Measurements from ENCODE around the gene LORICRIN.
A peak's percentile ranks its signal among the peaks of the same experiment; 100 is the strongest.

LORICRIN gene

GRCh38 chr1:153251988-153252387, 7.5 kb upstream of the LORICRIN start:
- no peaks in the 10 kb centered on the region for H3K79me1 ChIP-seq (ENCODE audit: low read length)

GRCh38 chr1:153253076-153253475, 6.4 kb upstream of the LORICRIN start:
- no peaks in the 10 kb centered on the region for H3K27me3 ChIP-seq (ENCODE audit: insufficient read depth, low read length)
- no peak overlapping the region for H4K91ac ChIP-seq (ENCODE audit: low read depth, low read length)
- H3K4me3 ChIP-seq (ENCODE audit: low read depth, low read length) = no peak overlapping the region
- no peak overlapping the region for H3K18ac ChIP-seq (ENCODE audit: low read length)
- no peak overlapping the region for H3K14ac ChIP-seq (ENCODE audit: low read length)
- H3K4ac ChIP-seq (ENCODE audit: low read depth, low read length) = no peak overlapping the region
- no peaks in the 10 kb centered on the region for H3K4me1 ChIP-seq (ENCODE audit: control insufficient read depth in 1 of 2, insufficient read depth in 2 of 2, low read length in 2 of 2)
- no peaks in the 10 kb centered on the region for H3K9me3 ChIP-seq (ENCODE audit: insufficient read depth, low read depth, low read length)
- no peak overlapping the region for H3K9ac ChIP-seq (ENCODE audit: low read length)
- H3K27ac ChIP-seq (ENCODE audit: low read depth, low read length) = no peak overlapping the region
- no peak overlapping the region for H2BK120ac ChIP-seq (ENCODE audit: insufficient read depth, low read length, poor library complexity)
- no peaks in the 10 kb centered on the region for H3K79me1 ChIP-seq (ENCODE audit: low read length)
- no peak overlapping the region for H3K23ac ChIP-seq (ENCODE audit: low read length)
- H3K36me3 ChIP-seq (ENCODE audit: control insufficient read depth in 1 of 2, insufficient read depth in 2 of 2, low read length in 2 of 2) = no peaks in the 10 kb centered on the region
- no peak overlapping the region for H2AFZ ChIP-seq (ENCODE audit: insufficient read depth, low read length, poor library complexity)
- no peak overlapping the region for H2BK12ac ChIP-seq (ENCODE audit: low read length)
- no peaks in the 10 kb centered on the region for H3K79me2 ChIP-seq (ENCODE audit: control insufficient read depth, insufficient read depth, low read length, poor library complexity)
- H4K8ac ChIP-seq (ENCODE audit: low read depth, low read length) = no peak overlapping the region
- DNase-seq = no peak
- H2AK5ac ChIP-seq (ENCODE audit: low read length) = no peak overlapping the region
- no peak overlapping the region for H2BK5ac ChIP-seq (ENCODE audit: low read depth, low read length, poor library complexity)
- no CpG with 5 or more reads among the region's 2 CpGs for WGBS (ENCODE audit: extremely low coverage, insufficient coverage, insufficient read length)
- H4K12ac ChIP-seq (ENCODE audit: low read depth, low read length) = no peak overlapping the region
- no peak overlapping the region for H3K4me2 ChIP-seq (ENCODE audit: low read length)

More at GRCh38 chr1:153251988-153252387, 7.5 kb upstream of the LORICRIN start:
- no peak overlapping the region for H4K91ac ChIP-seq (ENCODE audit: low read depth, low read length)
- no peak overlapping the region for H3K18ac ChIP-seq (ENCODE audit: low read length)
- H3K27ac ChIP-seq (ENCODE audit: low read depth, low read length) = no peak overlapping the region
- no peak overlapping the region for H3K14ac ChIP-seq (ENCODE audit: low read length)
- H2AK5ac ChIP-seq (ENCODE audit: low read length) = no peak overlapping the region
- WGBS (ENCODE audit: extremely low coverage, insufficient coverage, insufficient read length) = no CpG with 5 or more reads among the region's 4 CpGs
- H2BK12ac ChIP-seq (ENCODE audit: low read length) = no peak overlapping the region
- H3K4me3 ChIP-seq (ENCODE audit: low read depth, low read length) = no peak overlapping the region
- no peaks in the 10 kb centered on the region for H3K27me3 ChIP-seq (ENCODE audit: insufficient read depth, low read length)
- H2BK5ac ChIP-seq (ENCODE audit: low read depth, low read length, poor library complexity) = no peak overlapping the region
- H2AFZ ChIP-seq (ENCODE audit: insufficient read depth, low read length, poor library complexity) = no peak overlapping the region
- H3K4me1 ChIP-seq (ENCODE audit: control insufficient read depth in 1 of 2, insufficient read depth in 2 of 2, low read length in 2 of 2) = no peaks in the 10 kb centered on the region
- H2BK120ac ChIP-seq (ENCODE audit: insufficient read depth, low read length, poor library complexity) = no peak overlapping the region
- H3K9ac ChIP-seq (ENCODE audit: low read length) = no peak overlapping the region
- H3K36me3 ChIP-seq (ENCODE audit: control insufficient read depth in 1 of 2, insufficient read depth in 2 of 2, low read length in 2 of 2) = no peaks in the 10 kb centered on the region
- H3K4me2 ChIP-seq (ENCODE audit: low read length) = no peak overlapping the region
- no peak overlapping the region for H3K4ac ChIP-seq (ENCODE audit: low read depth, low read length)
- no peak overlapping the region for H3K23ac ChIP-seq (ENCODE audit: low read length)
- H4K8ac ChIP-seq (ENCODE audit: low read depth, low read length) = no peak overlapping the region
- no peak for DNase-seq
- H4K12ac ChIP-seq (ENCODE audit: low read depth, low read length) = no peak overlapping the region
- H3K9me3 ChIP-seq (ENCODE audit: insufficient read depth, low read depth, low read length) = no peaks in the 10 kb centered on the region
- H3K79me2 ChIP-seq (ENCODE audit: control insufficient read depth, insufficient read depth, low read length, poor library complexity) = no peaks in the 10 kb centered on the region

GRCh38 chr1:153253693-153254092, 5.8 kb upstream of the LORICRIN start:
- no peaks in the 10 kb centered on the region for H3K79me2 ChIP-seq (ENCODE audit: control insufficient read depth, insufficient read depth, low read length, poor library complexity)
- H3K14ac ChIP-seq (ENCODE audit: low read length) = no peak overlapping the region
- no peak overlapping the region for H3K4ac ChIP-seq (ENCODE audit: low read depth, low read length)
- no peaks in the 10 kb centered on the region for H3K4me1 ChIP-seq (ENCODE audit: control insufficient read depth in 1 of 2, insufficient read depth in 2 of 2, low read length in 2 of 2)
- no peak overlapping the region for H4K8ac ChIP-seq (ENCODE audit: low read depth, low read length)
- no CpG with 5 or more reads among the region's 1 CpG for WGBS (ENCODE audit: extremely low coverage, insufficient coverage, insufficient read length)
- no peak overlapping the region for H2BK120ac ChIP-seq (ENCODE audit: insufficient read depth, low read length, poor library complexity)
- H3K4me2 ChIP-seq (ENCODE audit: low read length) = no peak overlapping the region
- no peaks in the 10 kb centered on the region for H3K36me3 ChIP-seq (ENCODE audit: control insufficient read depth in 1 of 2, insufficient read depth in 2 of 2, low read length in 2 of 2)
- no peak overlapping the region for H2AFZ ChIP-seq (ENCODE audit: insufficient read depth, low read length, poor library complexity)
- no peak for DNase-seq
- H4K91ac ChIP-seq (ENCODE audit: low read depth, low read length) = no peak overlapping the region
- H2BK12ac ChIP-seq (ENCODE audit: low read length) = no peak overlapping the region
- H2AK5ac ChIP-seq (ENCODE audit: low read length) = no peak overlapping the region
- no peaks in the 10 kb centered on the region for H3K9me3 ChIP-seq (ENCODE audit: insufficient read depth, low read depth, low read length)
- no peak overlapping the region for H3K18ac ChIP-seq (ENCODE audit: low read length)
- H3K4me3 ChIP-seq (ENCODE audit: low read depth, low read length) = no peak overlapping the region
- no peaks in the 10 kb centered on the region for H3K79me1 ChIP-seq (ENCODE audit: low read length)
- no peak overlapping the region for H4K12ac ChIP-seq (ENCODE audit: low read depth, low read length)
- H3K27me3 ChIP-seq (ENCODE audit: insufficient read depth, low read length) = peaks cover 2% of the 10 kb centered on the region
- H2BK5ac ChIP-seq (ENCODE audit: low read depth, low read length, poor library complexity) = no peak overlapping the region
- no peak overlapping the region for H3K9ac ChIP-seq (ENCODE audit: low read length)
- no peak overlapping the region for H3K27ac ChIP-seq (ENCODE audit: low read depth, low read length)
- no peak overlapping the region for H3K23ac ChIP-seq (ENCODE audit: low read length)

- H4K91ac ChIP-seq (ENCODE audit: low read depth, low read length) = no peak overlapping the region
- no peak for DNase-seq
- WGBS (ENCODE audit: extremely low coverage, insufficient coverage, insufficient read length) = no CpG with 5 or more reads among the region's 45 CpGs
These were observed 1.2 kb downstream of the LORICRIN start for GRCh38 chr1:153260585-153261280.

More at GRCh38 chr1:153260585-153261280, 1.2 kb downstream of the LORICRIN start:
- H3K9ac ChIP-seq (ENCODE audit: low read length) = no peak overlapping the region
- H3K9me3 ChIP-seq (ENCODE audit: insufficient read depth, low read depth, low read length) = no peaks in the 10 kb centered on the region
- H3K4me3 ChIP-seq (ENCODE audit: low read depth, low read length) = peak overlapping the region; percentile 67
- no peak overlapping the region for H2BK120ac ChIP-seq (ENCODE audit: insufficient read depth, low read length, poor library complexity)
- no peak overlapping the region for H3K23ac ChIP-seq (ENCODE audit: low read length)
- no peak overlapping the region for H3K4ac ChIP-seq (ENCODE audit: low read depth, low read length)
- H3K18ac ChIP-seq (ENCODE audit: low read length) = no peak overlapping the region
- peaks cover 35% of the 10 kb centered on the region for H3K27me3 ChIP-seq (ENCODE audit: insufficient read depth, low read length)
- H3K79me1 ChIP-seq (ENCODE audit: low read length) = peaks cover 2% of the 10 kb centered on the region
- no peak overlapping the region for H2AFZ ChIP-seq (ENCODE audit: insufficient read depth, low read length, poor library complexity)
- no peak overlapping the region for H3K27ac ChIP-seq (ENCODE audit: low read depth, low read length)
- no peak overlapping the region for H2AK5ac ChIP-seq (ENCODE audit: low read length)
- peak overlapping the region; percentile 57 for H3K4me2 ChIP-seq (ENCODE audit: low read length)
- H4K12ac ChIP-seq (ENCODE audit: low read depth, low read length) = no peak overlapping the region
- no peak overlapping the region for H2BK5ac ChIP-seq (ENCODE audit: low read depth, low read length, poor library complexity)
- no peak overlapping the region for H2BK12ac ChIP-seq (ENCODE audit: low read length)
- H3K79me2 ChIP-seq (ENCODE audit: control insufficient read depth, insufficient read depth, low read length, poor library complexity) = no peaks in the 10 kb centered on the region
- peaks cover 0 to 5% of the 10 kb centered on the region in 2 experiments for H3K4me1 ChIP-seq (ENCODE audit: control insufficient read depth in 1 of 2, insufficient read depth in 2 of 2, low read length in 2 of 2)
- H3K36me3 ChIP-seq (ENCODE audit: control insufficient read depth in 1 of 2, insufficient read depth in 2 of 2, low read length in 2 of 2) = no peaks in the 10 kb centered on the region
- no peak overlapping the region for H4K8ac ChIP-seq (ENCODE audit: low read depth, low read length)
- H3K14ac ChIP-seq (ENCODE audit: low read length) = no peak overlapping the region
